DMS79 treated with DMSO at 0.1 percent for 48 hours (cell line): Measurements from ENCODE around the gene ZNF148.
"Not testable (repeated sequence)": the region's sequence is repeated elsewhere in the genome, so short reads cannot be mapped to it uniquely, and the experiment has no call there.

Source experiments
- DNase-seq: peaks from one replicate; lab custom pipeline; 2025; lab: John Stamatoyannopoulos, UW

The ZNF148 gene, protein sequence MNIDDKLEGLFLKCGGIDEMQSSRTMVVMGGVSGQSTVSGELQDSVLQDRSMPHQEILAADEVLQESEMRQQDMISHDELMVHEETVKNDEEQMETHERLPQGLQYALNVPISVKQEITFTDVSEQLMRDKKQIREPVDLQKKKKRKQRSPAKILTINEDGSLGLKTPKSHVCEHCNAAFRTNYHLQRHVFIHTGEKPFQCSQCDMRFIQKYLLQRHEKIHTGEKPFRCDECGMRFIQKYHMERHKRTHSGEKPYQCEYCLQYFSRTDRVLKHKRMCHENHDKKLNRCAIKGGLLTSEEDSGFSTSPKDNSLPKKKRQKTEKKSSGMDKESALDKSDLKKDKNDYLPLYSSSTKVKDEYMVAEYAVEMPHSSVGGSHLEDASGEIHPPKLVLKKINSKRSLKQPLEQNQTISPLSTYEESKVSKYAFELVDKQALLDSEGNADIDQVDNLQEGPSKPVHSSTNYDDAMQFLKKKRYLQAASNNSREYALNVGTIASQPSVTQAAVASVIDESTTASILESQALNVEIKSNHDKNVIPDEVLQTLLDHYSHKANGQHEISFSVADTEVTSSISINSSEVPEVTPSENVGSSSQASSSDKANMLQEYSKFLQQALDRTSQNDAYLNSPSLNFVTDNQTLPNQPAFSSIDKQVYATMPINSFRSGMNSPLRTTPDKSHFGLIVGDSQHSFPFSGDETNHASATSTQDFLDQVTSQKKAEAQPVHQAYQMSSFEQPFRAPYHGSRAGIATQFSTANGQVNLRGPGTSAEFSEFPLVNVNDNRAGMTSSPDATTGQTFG

DNA sequence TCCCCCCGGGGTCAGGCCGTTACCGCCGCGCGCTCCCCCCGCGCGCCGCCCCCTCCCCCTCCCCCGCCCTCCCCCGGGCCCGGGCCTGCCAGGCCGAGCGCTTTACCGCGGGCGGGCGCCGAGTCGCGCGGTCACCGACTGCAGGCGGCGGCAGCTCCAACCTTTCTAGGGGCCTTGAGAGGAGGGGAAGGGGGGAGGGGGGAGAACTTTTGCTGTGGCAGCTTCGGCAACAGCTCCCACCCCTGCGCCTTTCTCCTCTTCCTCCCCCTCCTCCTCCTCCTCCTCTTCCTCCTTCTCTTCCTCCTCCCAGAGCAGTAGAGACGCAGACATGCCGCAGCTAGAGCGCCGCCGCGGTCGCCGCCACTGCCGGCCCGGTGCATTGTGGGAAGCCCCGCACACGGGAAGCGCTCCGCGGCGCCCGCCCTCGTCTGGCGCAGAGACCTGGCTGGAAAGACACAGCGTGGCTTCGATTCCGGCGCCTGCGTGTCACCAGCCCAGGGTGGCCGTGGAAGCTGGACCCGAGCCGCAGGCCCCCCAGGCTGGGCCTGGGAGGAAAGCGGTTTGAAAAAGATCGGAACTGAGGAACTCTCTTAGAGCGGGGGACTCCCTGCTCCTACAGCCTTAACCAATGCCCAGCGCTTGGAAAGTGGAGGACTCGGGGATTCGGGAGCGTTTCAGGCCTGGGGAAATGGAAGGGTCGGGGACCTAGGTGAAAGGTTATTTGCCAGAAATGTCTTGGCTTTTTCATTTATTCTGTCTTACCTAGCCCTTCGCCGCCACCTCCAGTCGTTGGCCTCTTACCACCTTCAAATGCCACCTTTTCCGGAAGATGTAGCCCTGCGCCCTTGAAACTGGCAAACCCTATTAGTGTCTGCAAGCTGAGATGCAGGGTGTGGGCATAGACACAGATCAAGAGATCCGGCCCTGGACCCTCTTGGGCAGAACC is at the start of gene ZNF148:
Gene ZNF148, minus strand, starts transcription at position 330 of the 946 bp plus-strand sequence. CDS start 61,685 bp downstream, outside the sequence.
- peak; percentile 73 for DNase-seq

DNA sequence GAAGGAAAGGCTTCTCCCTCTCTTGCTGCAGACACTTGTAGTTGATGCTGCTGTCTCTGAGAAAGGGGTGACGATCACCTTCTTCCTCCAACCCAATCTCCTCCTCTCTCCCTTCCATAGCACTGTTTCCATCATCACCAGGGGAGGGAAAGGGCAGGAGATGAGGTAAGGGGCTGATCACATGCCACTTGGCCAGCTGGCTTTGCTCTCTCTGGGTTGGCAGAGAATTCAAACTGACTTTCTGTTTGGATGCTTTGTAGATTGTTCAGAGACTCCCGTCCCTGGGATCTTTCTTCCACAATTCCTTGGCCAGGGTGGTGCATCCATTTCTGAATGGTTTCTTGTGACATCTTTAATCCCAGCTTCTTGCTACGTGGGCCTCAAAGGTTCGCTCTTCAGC is 43.2 kb upstream of the ZNF148 start:
- no peak for DNase-seq

DNA sequence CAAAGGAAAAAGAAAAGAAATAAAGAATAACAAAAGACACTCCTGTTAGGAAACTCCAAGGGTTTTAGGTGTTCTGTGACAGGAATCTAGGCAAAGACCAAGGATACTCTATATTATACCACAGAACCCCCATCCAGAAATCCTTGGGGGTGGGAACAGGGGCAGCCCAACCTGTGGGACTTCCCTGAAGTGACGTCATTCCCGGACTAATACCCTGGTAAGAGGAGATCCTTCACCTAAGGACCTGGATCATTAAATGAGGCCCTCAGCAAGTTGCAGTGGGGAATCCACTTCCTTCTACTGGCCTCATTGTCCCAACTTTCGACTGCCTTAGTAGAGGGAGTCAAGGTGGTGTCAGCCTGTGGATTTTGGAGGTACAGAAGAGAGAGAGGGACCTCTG is 41.1 kb upstream of the ZNF148 start:
- DNase-seq = no peak

DNA sequence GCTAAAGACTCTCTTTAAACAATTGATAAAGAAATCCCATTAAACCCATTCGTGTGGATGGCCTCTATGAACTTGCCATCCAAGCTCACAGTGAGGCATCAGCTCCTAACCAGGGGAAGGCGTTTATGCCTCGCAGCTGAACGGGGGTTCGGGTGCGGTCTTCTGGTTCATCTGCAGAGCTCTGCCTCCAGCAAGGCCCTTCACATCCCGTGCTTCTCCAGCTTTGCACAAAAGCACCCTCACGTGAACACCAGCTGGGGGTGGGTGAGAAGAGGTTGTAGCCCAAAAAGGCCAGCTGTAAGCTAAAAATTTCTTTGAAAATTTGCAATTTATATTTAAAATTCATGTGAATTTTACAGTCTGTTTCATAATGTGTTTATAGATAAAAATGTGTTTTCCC is 39.5 kb upstream of the ZNF148 start:
- no peak for DNase-seq

DNA sequence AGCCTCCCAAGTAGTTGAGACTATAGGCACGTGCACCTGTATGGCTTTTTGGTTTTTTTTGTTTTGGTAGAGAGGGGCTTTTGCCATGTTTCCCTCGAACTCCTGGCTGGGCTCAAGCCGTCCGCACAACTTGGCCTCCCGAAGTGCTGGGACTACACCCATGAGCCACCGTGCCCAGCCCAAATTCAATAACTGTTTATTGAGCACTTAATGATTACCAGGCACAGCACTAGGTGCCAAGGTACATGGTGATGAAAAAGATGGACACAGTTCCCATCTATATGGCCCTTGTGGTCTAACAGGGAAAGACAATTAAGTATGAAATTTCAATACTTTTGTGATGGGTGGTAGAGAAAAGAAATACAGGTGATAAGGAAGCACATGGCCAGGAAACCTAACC is 35.8 kb upstream of the ZNF148 start:
- DNase-seq = no peak

DNA sequence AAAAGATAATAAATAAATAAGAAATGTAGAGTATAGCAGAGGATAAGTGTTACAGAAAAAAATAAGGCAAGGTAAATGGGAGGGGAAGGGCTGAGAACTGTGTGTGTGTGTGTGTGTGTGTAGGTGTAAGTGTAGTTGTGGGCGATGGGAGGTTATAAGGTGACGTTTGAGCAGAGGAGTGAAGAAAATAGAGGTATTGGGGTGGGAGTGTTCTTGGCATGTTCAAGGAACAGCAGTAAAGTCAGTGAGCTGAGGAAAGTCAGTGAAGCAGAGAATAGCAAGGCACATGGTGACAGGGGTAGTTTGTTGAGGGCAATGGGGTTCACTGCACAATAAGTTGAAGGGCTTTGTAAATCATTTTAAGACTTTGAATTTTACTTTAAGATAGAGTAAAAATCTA is 30.9 kb upstream of the ZNF148 start:
- no peak for DNase-seq

DNA sequence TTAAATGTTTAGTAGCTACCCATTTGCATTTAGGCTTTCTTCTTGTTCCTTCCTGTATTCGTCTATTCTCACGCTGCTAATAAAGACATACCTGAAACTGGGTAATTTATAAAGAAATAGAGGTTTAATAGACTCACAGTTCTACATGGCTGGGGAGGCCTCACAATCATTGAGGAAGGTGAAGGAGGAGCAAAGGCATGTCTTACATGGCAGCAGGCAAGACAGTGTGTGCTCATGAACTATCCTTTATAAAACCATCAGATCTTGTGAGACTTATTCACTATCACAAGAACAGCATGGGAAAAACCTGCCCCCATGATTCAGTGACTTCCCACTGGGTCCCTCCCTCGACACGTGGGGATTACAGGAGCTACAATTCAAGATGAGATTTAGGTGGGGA is 30.4 kb upstream of the ZNF148 start:
- DNase-seq = not testable (repeated sequence)

DNA sequence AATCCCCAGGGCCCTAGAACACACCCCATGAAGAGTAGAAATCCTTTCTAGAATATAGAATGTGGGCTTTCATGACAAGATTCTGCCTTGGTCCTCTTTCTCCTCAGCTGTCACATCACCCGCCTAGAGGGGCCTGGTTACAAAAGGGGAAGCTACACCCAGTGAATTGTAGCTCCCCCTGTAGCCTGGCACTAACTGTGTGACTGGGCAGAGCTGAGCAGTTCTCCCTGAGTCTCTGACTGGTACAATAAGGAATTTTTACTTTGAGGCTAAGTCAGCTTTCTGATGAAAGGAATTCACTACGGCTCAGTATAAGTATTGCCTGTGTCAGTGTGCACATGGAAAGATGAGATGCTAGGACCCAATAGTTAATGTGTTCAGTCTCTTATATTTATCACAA is 28.7 kb upstream of the ZNF148 start:
- DNase-seq = no peak

DNA sequence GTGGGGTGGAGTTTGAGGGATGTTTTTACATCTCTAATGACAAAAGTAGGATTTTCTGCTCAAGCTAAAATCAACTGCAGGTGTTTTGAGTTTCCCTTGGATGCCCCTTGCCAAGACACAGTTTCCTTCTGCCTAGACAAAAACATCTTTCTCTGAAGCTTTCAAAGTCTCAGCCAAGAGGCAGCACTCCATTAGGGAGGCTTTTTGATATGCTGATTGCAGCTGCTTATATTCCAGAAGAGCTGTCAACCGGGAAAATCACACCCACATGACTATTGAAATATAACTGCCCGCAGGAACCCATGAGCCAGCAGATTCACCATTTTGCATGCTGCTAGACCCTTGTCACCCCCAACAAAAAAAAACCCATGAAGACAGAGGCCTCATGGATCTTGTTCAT is 27.5 kb upstream of the ZNF148 start:
- no peak for DNase-seq

DNA sequence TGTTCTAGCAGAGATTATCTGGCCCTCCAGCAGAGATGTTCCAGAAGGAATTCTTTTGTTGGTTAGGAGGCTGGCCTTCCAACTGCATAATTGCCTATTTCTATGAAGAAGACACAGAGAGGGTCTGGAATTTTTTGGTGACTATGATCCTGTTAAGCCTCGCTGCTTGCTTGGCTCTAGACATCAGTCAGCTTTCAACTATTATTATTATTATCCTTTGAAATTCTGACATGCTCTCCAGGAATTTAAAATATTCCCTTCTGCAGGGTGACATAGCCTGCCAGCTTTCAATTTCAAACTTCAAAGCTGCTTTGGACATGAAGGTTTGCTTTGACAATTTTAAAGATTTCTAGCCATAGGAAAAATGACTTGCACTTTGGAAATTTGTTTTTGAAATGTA is 26.3 kb upstream of the ZNF148 start:
- no peak for DNase-seq

DNA sequence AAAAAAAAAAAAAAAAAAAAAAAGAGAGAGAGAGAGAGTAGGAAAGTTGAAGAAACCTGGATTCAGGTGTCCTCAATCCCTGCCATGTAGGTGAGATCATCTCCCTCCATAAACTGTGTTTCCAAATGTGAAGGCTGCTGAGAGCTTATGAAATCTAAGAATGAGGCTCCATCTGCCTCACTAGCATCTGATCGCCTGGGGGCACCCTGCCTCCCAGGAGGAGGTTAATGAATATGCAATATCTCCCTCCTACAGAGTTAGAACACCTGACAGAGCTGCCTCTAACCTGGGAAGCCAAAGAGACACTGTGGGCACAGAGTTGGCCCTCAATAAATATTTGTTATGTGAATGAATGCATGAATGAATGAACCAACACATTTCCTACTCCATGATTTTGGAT is 23.8 kb upstream of the ZNF148 start:
- no peak for DNase-seq

DNA sequence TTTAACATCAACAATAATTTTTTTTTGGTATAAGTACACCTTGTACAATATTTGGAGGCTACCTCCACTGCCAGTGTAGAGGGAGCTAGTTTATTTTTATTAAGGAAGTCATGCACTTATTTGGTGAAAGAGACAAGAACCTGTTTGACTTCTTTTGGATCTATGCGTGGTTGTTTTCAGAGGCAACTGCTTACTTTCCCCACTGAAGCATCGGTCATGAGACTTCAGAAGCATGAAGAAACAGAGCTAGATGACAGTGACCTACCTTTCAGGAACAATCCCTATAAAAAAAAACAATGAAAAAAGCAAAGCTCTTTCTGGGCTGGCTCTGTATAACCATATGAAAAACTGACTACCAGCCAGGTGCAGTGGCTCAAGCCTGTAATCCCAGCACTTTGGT is 20.0 kb upstream of the ZNF148 start:
- DNase-seq = no peak

DNA sequence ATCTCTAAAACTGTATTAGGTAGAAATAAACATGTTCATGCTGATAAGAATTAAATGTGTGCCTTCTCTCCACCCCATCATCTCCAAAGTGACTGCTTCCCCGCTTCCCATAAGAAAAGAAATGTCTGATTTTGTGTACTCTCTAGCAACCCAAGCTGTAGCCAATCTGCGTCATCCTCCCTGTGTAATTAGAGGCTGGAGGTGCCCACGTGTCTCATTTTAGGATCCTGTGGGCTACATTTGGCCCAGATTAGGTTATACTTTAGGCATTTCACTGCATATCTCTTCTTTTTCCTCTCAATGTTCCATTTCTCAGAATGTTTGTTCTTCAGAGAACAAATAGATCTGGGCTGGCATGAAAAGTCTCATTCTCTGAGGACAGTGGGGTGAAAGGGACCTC is 19.3 kb upstream of the ZNF148 start:
- no peak for DNase-seq

DNA sequence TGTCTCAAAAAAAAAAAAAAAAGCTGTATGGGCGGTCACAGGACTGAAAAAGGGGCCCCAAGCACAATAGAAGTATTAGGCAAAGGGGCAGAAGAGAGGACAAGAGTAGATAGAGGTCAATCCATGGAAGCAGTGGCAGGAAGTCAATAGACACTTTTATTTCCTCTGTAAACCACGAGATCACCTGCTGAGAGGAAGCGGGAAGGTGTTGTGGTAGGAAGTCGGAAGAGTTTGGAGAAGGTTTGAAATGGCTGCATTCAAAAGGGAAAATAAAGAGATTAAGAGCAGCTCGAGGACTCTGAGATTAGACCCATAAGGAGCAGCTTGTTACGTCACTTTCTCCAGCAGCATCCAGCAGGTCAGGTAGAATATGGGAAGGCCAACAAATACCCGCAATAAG is 14.2 kb upstream of the ZNF148 start:
- DNase-seq = no peak

DNA sequence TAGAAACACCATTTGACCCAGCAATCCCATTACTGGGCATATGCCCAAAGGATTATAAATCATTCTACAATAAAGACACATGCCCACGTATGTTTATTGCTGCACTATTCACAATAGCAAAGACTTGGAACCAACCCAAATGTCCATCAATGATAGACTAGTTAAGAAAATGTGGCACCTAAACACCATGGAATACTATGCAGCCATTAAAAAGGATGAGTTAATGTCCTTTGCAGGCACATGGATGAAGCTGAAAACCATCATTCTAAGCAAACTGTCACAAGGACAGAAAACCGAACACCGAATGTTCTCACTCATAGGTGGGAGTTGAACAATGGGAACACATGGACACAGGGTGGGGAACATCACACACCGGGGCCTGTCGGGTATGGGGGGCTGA is 13.2 kb upstream of the ZNF148 start:
- DNase-seq = not testable (repeated sequence)

DNA sequence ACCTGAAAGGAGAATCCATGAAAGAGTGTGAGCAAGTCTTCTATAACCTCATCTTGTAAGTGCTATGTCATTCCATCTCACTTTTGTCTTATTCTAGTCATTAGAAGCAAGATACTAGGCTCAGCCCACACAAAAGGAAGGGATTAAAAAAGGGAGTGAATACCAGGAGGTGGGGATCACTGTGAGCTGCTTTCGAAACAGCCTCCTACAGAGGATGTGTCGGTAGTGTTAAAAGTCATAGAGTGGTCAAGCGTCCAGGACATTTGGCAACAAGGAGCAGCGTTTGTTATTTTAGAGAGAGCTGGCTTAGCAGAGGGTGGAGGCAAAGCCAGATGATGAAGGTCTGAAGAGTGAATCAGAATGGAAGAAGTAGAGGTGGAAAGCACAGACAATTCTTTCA is 11.7 kb upstream of the ZNF148 start:
- no peak for DNase-seq

DNA sequence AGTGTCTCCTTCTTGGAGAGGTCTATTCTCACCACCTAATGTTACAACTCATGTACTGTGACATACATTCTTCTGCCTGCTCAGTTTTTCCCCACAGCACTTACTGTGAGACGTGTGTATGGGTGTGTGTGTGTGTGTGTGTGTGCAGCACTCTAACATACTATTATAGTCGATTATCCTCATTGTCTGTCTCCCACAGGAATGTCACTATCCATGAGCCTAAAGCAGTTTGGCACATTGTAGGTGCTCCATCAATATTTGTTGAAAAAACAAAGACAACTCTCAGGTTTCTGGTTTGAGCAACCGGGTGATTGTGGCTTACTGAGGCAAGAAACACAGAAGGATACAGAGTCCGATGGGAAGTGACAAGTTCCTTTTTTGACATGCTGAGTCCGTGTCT is 8.6 kb upstream of the ZNF148 start:
- DNase-seq = no peak

DNA sequence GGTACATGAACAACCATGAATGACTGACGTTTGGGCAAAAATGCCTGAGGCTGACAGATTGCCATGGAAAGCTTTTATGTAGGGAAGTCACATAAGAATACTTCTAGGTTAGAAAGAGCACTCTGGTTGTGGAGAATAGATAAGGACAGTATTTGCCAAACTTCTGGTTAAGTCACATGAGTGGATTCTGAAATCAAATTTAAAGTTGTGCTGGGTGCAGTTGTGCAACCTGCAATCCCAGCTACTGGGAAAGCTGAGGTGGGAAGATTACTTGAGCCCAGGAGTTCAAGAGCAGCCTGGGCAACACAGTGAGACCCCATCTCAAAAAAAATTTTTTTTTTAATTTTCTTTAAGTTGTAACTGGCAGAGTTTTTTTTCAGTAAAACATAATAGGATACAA is 7.2 kb upstream of the ZNF148 start:
- DNase-seq = no peak

DNA sequence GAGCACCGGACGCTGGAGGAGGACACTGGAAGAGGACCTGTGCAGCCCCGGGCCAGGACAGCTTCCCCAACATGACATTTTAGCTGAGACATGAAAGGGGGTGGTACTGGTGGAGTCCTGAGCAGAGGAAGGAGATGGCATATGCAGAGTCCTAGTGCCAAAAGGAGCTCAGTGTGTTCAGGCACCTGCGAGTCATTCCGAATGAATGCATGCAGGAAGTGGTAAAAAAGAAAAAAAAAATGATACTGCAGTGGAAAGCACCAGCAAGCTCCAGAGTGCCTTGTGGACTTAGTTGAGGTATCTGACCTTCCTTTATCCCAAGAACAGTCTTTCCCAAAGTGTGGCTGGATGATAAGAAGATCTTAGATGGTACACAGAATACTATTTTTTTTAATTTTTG is 6.6 kb upstream of the ZNF148 start:
- DNase-seq = no peak

DNA sequence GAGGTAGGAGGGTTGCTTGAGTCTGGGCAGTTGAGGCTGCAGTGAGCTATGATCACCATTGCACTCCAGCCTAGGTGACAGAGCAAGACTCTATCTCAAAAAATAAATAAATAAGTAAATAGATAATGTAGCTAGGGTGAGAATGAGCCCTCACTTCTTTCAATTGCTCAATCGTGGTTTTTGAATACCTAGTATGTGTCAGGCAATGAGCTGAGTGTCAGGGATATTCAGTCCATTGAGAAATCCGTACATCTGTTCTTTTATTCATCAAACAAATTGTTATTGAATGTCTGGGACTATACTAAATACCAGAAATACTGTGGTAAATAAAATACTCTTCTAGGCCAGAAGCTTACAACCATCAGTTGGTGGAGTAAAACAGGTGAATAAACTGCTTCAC is 6.2 kb upstream of the ZNF148 start:
- no peak for DNase-seq

DNA sequence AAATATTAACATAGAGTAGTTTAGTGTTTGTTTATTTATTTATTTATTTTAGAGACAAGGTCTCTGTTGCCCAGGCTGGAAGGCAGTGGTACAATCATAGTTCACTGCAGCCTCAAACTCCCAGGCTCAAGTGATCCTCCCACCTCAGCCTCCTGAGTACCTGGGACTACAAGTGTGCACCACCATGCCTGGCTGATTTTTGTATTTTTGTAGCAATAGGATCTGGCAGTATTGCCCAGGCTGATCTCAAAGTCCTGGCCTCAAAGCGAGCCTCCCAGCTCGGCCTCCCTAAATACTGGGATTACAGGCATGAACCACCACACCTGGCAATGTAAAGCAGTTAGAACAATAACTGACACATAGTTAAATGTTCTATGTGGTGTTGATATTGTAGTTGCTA is 4.4 kb upstream of the ZNF148 start:
- DNase-seq = no peak

DNA sequence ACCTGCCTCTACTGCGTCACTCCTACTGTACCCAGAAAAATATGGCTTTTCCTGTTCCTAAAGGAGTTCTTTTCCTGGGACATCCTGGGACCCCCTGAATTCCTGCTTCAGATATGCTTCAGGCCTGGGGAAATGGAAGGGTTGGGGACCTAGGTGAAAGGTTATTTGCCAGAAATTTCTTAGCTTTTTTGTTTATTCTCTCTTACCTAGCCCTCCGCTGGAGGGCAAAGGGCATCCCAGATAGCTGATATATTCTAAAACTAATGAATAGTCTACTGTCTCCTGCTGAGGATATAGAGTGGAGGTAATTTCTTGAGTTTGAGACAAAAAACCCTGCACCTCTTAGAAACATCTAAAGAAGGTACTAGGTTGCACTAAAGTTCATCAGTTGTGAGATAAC is 3.6 kb upstream of the ZNF148 start:
- DNase-seq = no peak
